H1 (cell line): Measurements from ENCODE around the gene IFNL3. TPM values are rescaled to one million over a fixed set of nuclear protein-coding genes. Genes with fewer than 3 reads are reported as not detected.

ENCODE experiments used
- polyA plus RNA-seq, 7 experiments: library from polyadenylated mRNA; depleted of rRNA in 3 of 7; stranded (reverse) in 5 of 7; unstranded in 2 of 7; fragments of >200 nt in 5 of 7; fragments of 200-250 nt in 2 of 7; gene quantifications; 1 replicate in 5 of 7; 2 replicates in 1 of 7; 4 replicates in 1 of 7; pipeline versions ENCODE4 v1.2.1 to v1.2.3, GENCODE V29; 2011 to 2013; ENCODE audit warnings: missing spikeins in 2 of 7, mixed read lengths in 2 of 7
- total RNA-seq: library from RNA; stranded (reverse); fragmentation: NEBNext Ultra II Directional; extraction: Animal tissue kit (Norgen Biotek cat#: 25700); gene quantifications from 2 replicates; pipeline ENCODE4 v1.2.1, GENCODE V29; 2021

Gene IFNL3
- total and polyA plus RNA-seq, 2 of the 8 experiments (the other 6 are each of a cell fraction or from before 2014, with no cell fraction given), result 0.11 TPM; not detected in 1

Other genes starting within 250 kb of the IFNL3 start
- 18.8 and 25.5 TPM in 2 replicates for gene FBXO27, start 212.5 kb downstream of the IFNL3 start, total RNA-seq
- 10.9 and 16.8 TPM in 2 replicates for gene FBXO27, start 212.5 kb downstream of the IFNL3 start, polyA plus RNA-seq (2011; rRNA removed)
- 0.50 and 0.98 TPM in 2 replicates for gene ACP7, start 160.6 kb downstream of the IFNL3 start, total RNA-seq
- 0.27 and 0.58 TPM in 2 replicates for gene ACP7, start 160.6 kb downstream of the IFNL3 start, polyA plus RNA-seq (2011; rRNA removed)
- gene PAK4, start 119.2 kb downstream of the IFNL3 start, total RNA-seq, result 64.4 and 67.6 TPM in 2 replicates
- gene PAK4, start 119.2 kb downstream of the IFNL3 start, polyA plus RNA-seq (2011; rRNA removed), result 50.7 and 107 TPM in 2 replicates
- 2.8 and 3.2 TPM in 2 replicates for gene NCCRP1, start 48.0 kb downstream of the IFNL3 start, total RNA-seq
- 7.9 and 11.2 TPM in 2 replicates for gene NCCRP1, start 48.0 kb downstream of the IFNL3 start, polyA plus RNA-seq (2011; rRNA removed)
- not detected in 2 replicates for gene SYCN, start 40.7 kb downstream of the IFNL3 start, total RNA-seq
- not detected in 2 replicates for gene SYCN, start 40.7 kb downstream of the IFNL3 start, polyA plus RNA-seq (2011; rRNA removed)
- not detected in 2 replicates for gene IFNL4, start 3.9 kb upstream of the IFNL3 start, total RNA-seq
- not detected in 2 replicates for gene IFNL4, start 3.9 kb upstream of the IFNL3 start, polyA plus RNA-seq (2011; rRNA removed)
- gene IFNL2, start 23.4 kb upstream of the IFNL3 start, total RNA-seq, result not detected in 2 replicates
- not detected in 2 replicates for gene IFNL2, start 23.4 kb upstream of the IFNL3 start, polyA plus RNA-seq (2011; rRNA removed)
- gene IFNL1, start 51.4 kb upstream of the IFNL3 start, total RNA-seq, result not detected in 2 replicates
- gene IFNL1, start 51.4 kb upstream of the IFNL3 start, polyA plus RNA-seq (2011; rRNA removed), result not detected in 2 replicates
- gene LRFN1, start 75.9 kb upstream of the IFNL3 start, total RNA-seq, result 6.6 and 7.5 TPM in 2 replicates
- 2.4 and 6.1 TPM in 2 replicates for gene LRFN1, start 75.9 kb upstream of the IFNL3 start, polyA plus RNA-seq (2011; rRNA removed)
- gene GMFG, start 91.0 kb upstream of the IFNL3 start, total RNA-seq, result not detected in 2 replicates
- gene GMFG, start 91.0 kb upstream of the IFNL3 start, polyA plus RNA-seq (2011; rRNA removed), result 0.24 and 0.26 TPM in 2 replicates
- gene SAMD4B, start 97.4 kb upstream of the IFNL3 start, total RNA-seq, result 158 and 161 TPM in 2 replicates
- 137 and 189 TPM in 2 replicates for gene SAMD4B, start 97.4 kb upstream of the IFNL3 start, polyA plus RNA-seq (2011; rRNA removed)
- gene PAF1, start 146.1 kb upstream of the IFNL3 start, total RNA-seq, result 31.4 and 33.1 TPM in 2 replicates
- gene PAF1, start 146.1 kb upstream of the IFNL3 start, polyA plus RNA-seq (2011; rRNA removed), result 58.6 and 67.8 TPM in 2 replicates
- 31.1 and 32.3 TPM in 2 replicates for gene MED29, start 146.4 kb upstream of the IFNL3 start, total RNA-seq
- gene MED29, start 146.4 kb upstream of the IFNL3 start, polyA plus RNA-seq (2011; rRNA removed), result 52.5 and 71.4 TPM in 2 replicates
- gene ZFP36, start 161.8 kb upstream of the IFNL3 start, total RNA-seq, result 10.9 and 12.2 TPM in 2 replicates
- 4.0 and 7.3 TPM in 2 replicates for gene ZFP36, start 161.8 kb upstream of the IFNL3 start, polyA plus RNA-seq (2011; rRNA removed)
- 64.0 and 65.7 TPM in 2 replicates for gene PLEKHG2, start 167.7 kb upstream of the IFNL3 start, total RNA-seq
- gene PLEKHG2, start 167.7 kb upstream of the IFNL3 start, polyA plus RNA-seq (2011; rRNA removed), result 16.9 and 21.8 TPM in 2 replicates
- 2,433 and 2,482 TPM in 2 replicates for gene RPS16, start 190.9 kb upstream of the IFNL3 start, total RNA-seq
- 7,810 and 9,546 TPM in 2 replicates for gene RPS16, start 190.9 kb upstream of the IFNL3 start, polyA plus RNA-seq (2011; rRNA removed)
- gene SUPT5H, start 200.6 kb upstream of the IFNL3 start, total RNA-seq, result 111 and 118 TPM in 2 replicates
- 77.8 and 110 TPM in 2 replicates for gene SUPT5H, start 200.6 kb upstream of the IFNL3 start, polyA plus RNA-seq (2011; rRNA removed)
- 153 and 155 TPM in 2 replicates for gene TIMM50, start 235.8 kb upstream of the IFNL3 start, total RNA-seq
- 187 and 217 TPM in 2 replicates for gene TIMM50, start 235.8 kb upstream of the IFNL3 start, polyA plus RNA-seq (2011; rRNA removed)